ENCODE data around the gene MAD2L1BP.

MAD2L1BP gene

GRCh38 chr6:43600595-43600994, 35.0 kb upstream of the MAD2L1BP start:
- no peak overlapping the region for H3K27ac ChIP-seq (ENCODE audit: low read length, poor library complexity, severe bottlenecking)
- no peaks in the 10 kb centered on the region for H3K27me3 ChIP-seq (ENCODE audit: control insufficient read depth in 1 of 2, insufficient read depth in 1 of 2, low read length in 2 of 2)
- peaks cover 30 to 81% of the 10 kb centered on the region in 2 experiments for H3K36me3 ChIP-seq (ENCODE audit: control insufficient read depth in 1 of 2, insufficient read depth in 2 of 2, low read depth in 1 of 2, low read length in 2 of 2)
- H3K23ac ChIP-seq (ENCODE audit: low read length in 2 of 2): no peak overlapping the region
- no peaks in the 10 kb centered on the region for H3K4me1 ChIP-seq (ENCODE audit: control insufficient read depth, insufficient read depth, low read depth, low read length)
- no peak overlapping the region for H2BK15ac ChIP-seq (ENCODE audit: low read depth, poor library complexity, severe bottlenecking)
- 97% methylated on average over 2 of the region's 2 CpGs for WGBS
- no peak overlapping the region for H4K91ac ChIP-seq (ENCODE audit: low read length)
- DNase-seq: no peak
- H2AK5ac ChIP-seq (ENCODE audit: low read length, severe bottlenecking): no peak overlapping the region
- no peak overlapping the region for H4K8ac ChIP-seq (ENCODE audit: low read length)
- no peak overlapping the region for H3K4me2 ChIP-seq (ENCODE audit: low read length, poor library complexity, severe bottlenecking)
- H2BK120ac ChIP-seq (ENCODE audit: low read depth, low read length): no peak overlapping the region
- no peak overlapping the region for H3K18ac ChIP-seq (ENCODE audit: low read depth in 1 of 2, low read length in 2 of 2)
- H3K14ac ChIP-seq (ENCODE audit: low read length in 2 of 2): no peak overlapping the region
- no peak overlapping the region for H3K9ac ChIP-seq (ENCODE audit: low read length)
- peaks cover 17% of the 10 kb centered on the region for H3K79me1 ChIP-seq (replicated peaks; ENCODE audit: low read length, poor library complexity, severe bottlenecking)
- H2AFZ ChIP-seq (ENCODE audit: low read depth, low read length): no peak overlapping the region
- H3K4ac ChIP-seq (ENCODE audit: low read depth in 1 of 2, low read length in 2 of 2): no peak overlapping the region
- no peak overlapping the region for H2BK12ac ChIP-seq (ENCODE audit: low read length in 2 of 2)
- no peak overlapping the region for H3K4me3 ChIP-seq (ENCODE audit: insufficient read depth in 1 of 2, low read depth in 1 of 2, low read length in 2 of 2)
- H3K9me3 ChIP-seq (ENCODE audit: control insufficient read depth, low read length): no peaks in the 10 kb centered on the region
- no peak overlapping the region for H2BK5ac ChIP-seq (ENCODE audit: low read depth, low read length, poor library complexity, severe bottlenecking)

GRCh38 chr6:43604174-43604573, 31.5 kb upstream of the MAD2L1BP start:
- Histone ChIP-seq H3K14ac (ENCODE audit: low read length in 2 of 2) (no peak overlapping the region), H3K79me1 (replicated peaks; ENCODE audit: low read length, poor library complexity, severe bottlenecking) (peaks cover 11% of the 10 kb centered on the region), H3K4me1 (ENCODE audit: control insufficient read depth, insufficient read depth, low read depth, low read length) (peaks cover 1% of the 10 kb centered on the region), H2BK5ac (ENCODE audit: low read depth, low read length, poor library complexity, severe bottlenecking) (no peak overlapping the region), H3K4ac (ENCODE audit: low read depth in 1 of 2, low read length in 2 of 2) (no peak overlapping the region), H2BK15ac (ENCODE audit: low read depth, poor library complexity, severe bottlenecking) (no peak overlapping the region), H4K8ac (ENCODE audit: low read length) (no peak overlapping the region), H2AFZ (ENCODE audit: low read depth, low read length) (no peak overlapping the region), H3K36me3 (ENCODE audit: control insufficient read depth in 1 of 2, insufficient read depth in 2 of 2, low read depth in 1 of 2, low read length in 2 of 2) (peaks cover 26 to 84% of the 10 kb centered on the region in 2 experiments), H3K4me2 (ENCODE audit: low read length, poor library complexity, severe bottlenecking) (no peak overlapping the region), H2BK12ac (ENCODE audit: low read length in 2 of 2) (no peak overlapping the region), H3K18ac (ENCODE audit: low read depth in 1 of 2, low read length in 2 of 2) (no peak overlapping the region), H2AK5ac (ENCODE audit: low read length, severe bottlenecking) (no peak overlapping the region), H3K27me3 (ENCODE audit: control insufficient read depth in 1 of 2, insufficient read depth in 1 of 2, low read length in 2 of 2) (no peaks in the 10 kb centered on the region), H2BK120ac (ENCODE audit: low read depth, low read length) (no peak overlapping the region), H3K27ac (ENCODE audit: low read length, poor library complexity, severe bottlenecking) (no peak overlapping the region), H3K23ac (ENCODE audit: low read length in 2 of 2) (no peak overlapping the region), H3K4me3 (ENCODE audit: insufficient read depth in 1 of 2, low read depth in 1 of 2, low read length in 2 of 2) (no peak overlapping the region), H3K9ac (ENCODE audit: low read length) (peak overlapping the region; percentile 10), H4K91ac (ENCODE audit: low read length) (no peak overlapping the region), H3K9me3 (ENCODE audit: control insufficient read depth, low read length) (no peaks in the 10 kb centered on the region)
- DNase-seq: no peak
- WGBS: 100% methylated on average over 2 of the region's 2 CpGs

GRCh38 chr6:43606019-43606418, 29.6 kb upstream of the MAD2L1BP start:
- H3K4me3 ChIP-seq (ENCODE audit: insufficient read depth in 1 of 2, low read depth in 1 of 2, low read length in 2 of 2): no peak overlapping the region
- no peak overlapping the region for H2BK5ac ChIP-seq (ENCODE audit: low read depth, low read length, poor library complexity, severe bottlenecking)
- peaks cover 32 to 90% of the 10 kb centered on the region in 2 experiments for H3K36me3 ChIP-seq (ENCODE audit: control insufficient read depth in 1 of 2, insufficient read depth in 2 of 2, low read depth in 1 of 2, low read length in 2 of 2)
- no peak overlapping the region for H2BK120ac ChIP-seq (ENCODE audit: low read depth, low read length)
- H4K91ac ChIP-seq (ENCODE audit: low read length): no peak overlapping the region
- no peak overlapping the region for H3K27ac ChIP-seq (ENCODE audit: low read length, poor library complexity, severe bottlenecking)
- no peak overlapping the region for H3K18ac ChIP-seq (ENCODE audit: low read depth in 1 of 2, low read length in 2 of 2)
- peaks cover 2% of the 10 kb centered on the region for H3K4me1 ChIP-seq (ENCODE audit: control insufficient read depth, insufficient read depth, low read depth, low read length)
- H3K4ac ChIP-seq (ENCODE audit: low read depth in 1 of 2, low read length in 2 of 2): no peak overlapping the region
- no peak overlapping the region for H2BK15ac ChIP-seq (ENCODE audit: low read depth, poor library complexity, severe bottlenecking)
- no peak for DNase-seq
- no peaks in the 10 kb centered on the region for H3K9me3 ChIP-seq (ENCODE audit: control insufficient read depth, low read length)
- no peak overlapping the region for H2BK12ac ChIP-seq (ENCODE audit: low read length in 2 of 2)
- H2AFZ ChIP-seq (ENCODE audit: low read depth, low read length): no peak overlapping the region
- H3K79me1 ChIP-seq (replicated peaks; ENCODE audit: low read length, poor library complexity, severe bottlenecking): peaks cover 11% of the 10 kb centered on the region
- H3K27me3 ChIP-seq (ENCODE audit: control insufficient read depth in 1 of 2, insufficient read depth in 1 of 2, low read length in 2 of 2): no peaks in the 10 kb centered on the region
- H2AK5ac ChIP-seq (ENCODE audit: low read length, severe bottlenecking): no peak overlapping the region
- H3K9ac ChIP-seq (ENCODE audit: low read length): no peak overlapping the region
- 80% methylated on average over 1 of the region's 2 CpGs for WGBS
- H3K4me2 ChIP-seq (ENCODE audit: low read length, poor library complexity, severe bottlenecking): no peak overlapping the region
- H3K14ac ChIP-seq (ENCODE audit: low read length in 2 of 2): no peak overlapping the region
- no peak overlapping the region for H4K8ac ChIP-seq (ENCODE audit: low read length)
- H3K23ac ChIP-seq (ENCODE audit: low read length in 2 of 2): no peak overlapping the region

GRCh38 chr6:43608310-43608763, 27.3 kb upstream of the MAD2L1BP start:
- WGBS: 2% methylated on average over 5 of the region's 5 CpGs
- no peak overlapping the region for H3K23ac ChIP-seq (ENCODE audit: low read length in 2 of 2)
- H3K27me3 ChIP-seq (ENCODE audit: control insufficient read depth in 1 of 2, insufficient read depth in 1 of 2, low read length in 2 of 2): no peaks in the 10 kb centered on the region
- H2AK5ac ChIP-seq (ENCODE audit: low read length, severe bottlenecking): no peak overlapping the region
- H3K14ac ChIP-seq (ENCODE audit: low read length in 2 of 2): no peak overlapping the region
- H3K9me3 ChIP-seq (ENCODE audit: control insufficient read depth, low read length): no peaks in the 10 kb centered on the region
- no peak overlapping the region for H4K91ac ChIP-seq (ENCODE audit: low read length)
- H2BK120ac ChIP-seq (ENCODE audit: low read depth, low read length): no peak overlapping the region
- H2BK5ac ChIP-seq (ENCODE audit: low read depth, low read length, poor library complexity, severe bottlenecking): no peak overlapping the region
- H3K27ac ChIP-seq (ENCODE audit: low read length, poor library complexity, severe bottlenecking): no peak overlapping the region
- H3K36me3 ChIP-seq (ENCODE audit: control insufficient read depth in 1 of 2, insufficient read depth in 2 of 2, low read depth in 1 of 2, low read length in 2 of 2): peaks cover 24 to 84% of the 10 kb centered on the region in 2 experiments
- no peak overlapping the region for H3K4me3 ChIP-seq (ENCODE audit: insufficient read depth in 1 of 2, low read depth in 1 of 2, low read length in 2 of 2)
- H2BK15ac ChIP-seq (ENCODE audit: low read depth, poor library complexity, severe bottlenecking): no peak overlapping the region
- H3K4me1 ChIP-seq (ENCODE audit: control insufficient read depth, insufficient read depth, low read depth, low read length): peaks cover 2% of the 10 kb centered on the region
- no peak overlapping the region for H3K4me2 ChIP-seq (ENCODE audit: low read length, poor library complexity, severe bottlenecking)
- no peak overlapping the region for H4K8ac ChIP-seq (ENCODE audit: low read length)
- peak overlapping the region; percentile 4 for H3K9ac ChIP-seq (ENCODE audit: low read length)
- H3K4ac ChIP-seq (ENCODE audit: low read depth in 1 of 2, low read length in 2 of 2): no peak overlapping the region
- no peak overlapping the region for H3K18ac ChIP-seq (ENCODE audit: low read depth in 1 of 2, low read length in 2 of 2)
- no peak overlapping the region for H2BK12ac ChIP-seq (ENCODE audit: low read length in 2 of 2)
- H3K79me1 ChIP-seq (replicated peaks; ENCODE audit: low read length, poor library complexity, severe bottlenecking): peaks cover 9% of the 10 kb centered on the region
- DNase-seq: peak; percentile 88
- H2AFZ ChIP-seq (ENCODE audit: low read depth, low read length): no peak overlapping the region
